ENCODE results near the gene PSG7.
"Not testable (repeated sequence)": the region's sequence is repeated elsewhere in the genome, so short reads cannot be mapped to it uniquely, and the experiment has no call there.

The PSG7 gene

DNA sequence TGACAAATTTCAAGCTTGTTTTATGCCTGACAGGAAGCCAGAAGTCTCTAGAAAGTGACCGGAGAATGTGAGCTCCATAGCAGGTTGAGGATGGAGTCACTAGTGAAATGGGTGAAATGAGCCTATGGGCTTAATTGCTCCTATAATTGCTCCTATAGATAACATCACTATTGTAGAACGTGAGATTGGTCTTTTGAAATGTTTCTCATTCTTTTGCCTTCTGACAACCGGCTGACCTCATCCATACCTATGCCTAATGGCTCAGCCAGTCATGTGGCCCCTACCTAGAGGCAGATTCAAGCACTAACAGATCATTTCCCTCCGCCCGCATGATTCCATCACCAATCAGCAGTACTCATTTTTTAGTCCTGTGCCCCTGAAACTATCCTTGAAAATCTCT lies 23.5 kb downstream of the PSG7 start:
- DNase-seq = not testable (repeated sequence)

DNA sequence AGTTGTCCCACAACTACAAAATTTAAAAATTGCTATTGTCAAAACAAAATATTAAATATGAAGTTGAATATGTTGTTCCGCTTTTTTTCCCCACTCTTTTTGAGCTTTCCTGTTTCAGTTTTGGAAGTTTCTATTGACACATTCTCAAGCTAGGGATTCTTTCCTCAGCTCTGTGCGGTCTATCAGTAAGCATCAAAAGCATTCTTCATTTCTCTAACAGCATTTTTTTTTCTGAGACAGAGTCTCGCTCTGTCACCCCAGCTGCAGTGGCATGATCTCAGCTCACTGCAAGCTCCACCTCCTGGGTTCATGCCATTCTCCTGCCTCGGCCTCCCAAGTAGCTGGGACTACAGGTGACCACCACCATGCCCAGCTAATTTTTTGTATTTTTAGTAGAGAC lies 24.1 kb downstream of the PSG7 start:
- not testable (repeated sequence) for DNase-seq

DNA sequence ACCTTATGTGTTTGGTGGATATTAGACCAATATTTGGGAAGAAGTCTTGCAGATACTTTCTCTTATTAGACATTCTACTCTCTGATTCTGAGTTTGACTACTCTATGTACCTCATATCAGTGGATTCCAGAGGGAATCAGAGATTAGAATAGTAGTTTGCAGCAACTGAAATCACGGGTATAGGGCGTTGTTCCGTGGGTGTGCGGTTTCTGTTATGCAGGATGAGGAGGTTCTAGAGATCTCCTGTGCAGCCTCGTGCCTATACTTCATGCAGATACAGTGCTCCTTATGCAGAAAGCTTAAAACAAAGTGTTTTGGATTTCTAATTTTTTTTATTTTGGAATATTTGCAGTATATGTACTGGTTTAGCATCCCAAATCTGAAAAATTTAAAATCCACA lies 25.3 kb downstream of the PSG7 start:
- not testable (repeated sequence) for DNase-seq

DNA sequence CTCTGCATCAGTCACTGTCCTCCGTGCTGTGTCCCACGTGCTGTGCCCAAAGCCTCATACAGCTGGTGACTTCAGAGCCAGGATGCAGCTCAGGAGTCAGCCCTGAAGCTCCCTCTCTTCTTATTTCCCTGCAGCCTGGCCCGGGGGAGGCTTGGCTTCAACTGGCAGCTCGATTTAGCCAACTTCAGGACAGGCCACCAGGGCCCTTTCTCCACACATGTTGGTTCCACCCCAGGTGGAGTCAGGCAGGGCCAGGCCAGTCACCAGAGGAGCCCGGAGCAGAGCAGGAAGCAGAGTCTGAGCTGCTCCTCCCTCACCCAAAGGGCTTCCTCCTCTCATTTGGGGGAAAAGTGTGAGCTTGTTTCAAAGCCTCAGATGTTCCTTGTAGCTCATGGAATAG lies 30.8 kb downstream of the PSG7 start:
- not testable (repeated sequence) for DNase-seq

DNA sequence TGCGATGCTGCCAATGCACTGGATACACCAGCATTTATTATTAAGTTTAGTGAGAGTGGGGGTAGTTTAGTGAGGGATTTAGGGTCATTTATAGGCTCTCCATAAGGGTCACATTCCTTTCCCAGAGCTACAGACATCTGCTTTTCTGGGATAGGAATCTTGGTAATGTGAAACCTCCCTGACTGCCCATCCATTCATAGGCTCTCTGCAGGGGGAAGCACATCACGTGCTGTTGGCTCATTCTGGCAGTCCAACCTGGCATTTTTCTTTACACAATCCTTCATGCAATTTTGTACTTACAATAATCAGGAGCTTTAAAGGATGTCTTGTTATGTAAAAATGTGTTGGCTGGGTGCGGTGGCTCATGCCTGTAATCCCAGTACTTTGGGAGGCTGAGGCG lies 36.4 kb downstream of the PSG7 start:
- not testable (repeated sequence) for DNase-seq

DNA sequence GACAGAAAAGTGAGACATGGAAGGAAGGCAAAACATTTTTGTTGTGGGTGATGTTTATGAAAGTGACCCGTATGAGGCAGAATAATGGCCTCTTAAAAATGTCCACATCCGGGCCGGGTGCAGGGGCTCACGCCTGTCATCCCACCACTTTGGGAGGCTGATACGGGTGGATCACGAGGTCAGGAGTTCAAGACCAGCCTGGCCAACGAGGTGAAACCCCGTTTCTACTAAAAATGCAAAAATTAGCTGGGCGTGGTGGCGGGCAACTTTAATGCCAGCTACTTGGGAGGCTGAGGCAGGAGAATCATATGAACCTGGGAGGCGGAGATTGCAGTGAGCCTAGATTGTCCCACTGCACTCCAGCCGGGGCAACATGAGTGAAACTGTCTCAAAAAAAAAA lies 37.3 kb downstream of the PSG7 start:
- not testable (repeated sequence) for DNase-seq

DNA sequence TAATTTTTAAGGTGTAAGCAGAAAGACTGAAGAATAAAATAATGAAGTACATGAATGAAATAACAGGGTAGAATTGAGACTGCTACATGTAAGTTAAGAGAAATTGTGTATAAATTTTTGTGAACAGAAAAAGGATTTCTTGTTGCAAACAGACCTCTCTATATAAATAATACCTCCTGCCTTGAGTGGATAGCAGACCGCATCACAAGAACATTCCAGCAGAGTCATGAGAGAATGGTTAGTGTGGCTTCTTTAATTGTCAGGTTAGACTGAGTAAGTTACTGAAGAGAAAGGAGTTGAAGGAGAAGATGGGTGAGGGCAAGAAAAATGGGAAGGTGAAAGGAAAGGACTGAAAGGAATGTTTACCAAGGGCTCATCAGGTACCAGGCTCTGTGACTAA lies 37.9 kb downstream of the PSG7 start:
- DNase-seq = not testable (repeated sequence)

DNA sequence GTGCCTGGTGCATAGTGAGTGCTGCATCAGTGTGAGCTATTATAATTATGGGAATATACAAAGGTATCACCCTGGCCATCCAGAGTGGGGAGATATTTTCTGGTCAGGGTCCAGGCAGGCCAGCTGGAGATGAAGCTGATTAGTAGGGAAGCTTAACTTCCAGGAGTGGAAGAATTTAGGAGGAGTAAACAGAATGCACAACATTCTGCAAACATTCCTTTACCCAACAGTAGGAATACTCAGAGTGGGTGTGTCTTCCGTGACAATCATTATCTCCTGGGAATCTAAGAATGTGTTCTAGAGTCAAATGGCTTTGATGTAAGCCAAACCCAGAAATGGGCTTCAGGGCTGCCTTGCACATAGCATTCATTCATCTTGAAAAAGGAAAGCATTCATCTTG lies 38.4 kb downstream of the PSG7 start:
- DNase-seq = not testable (repeated sequence)

DNA sequence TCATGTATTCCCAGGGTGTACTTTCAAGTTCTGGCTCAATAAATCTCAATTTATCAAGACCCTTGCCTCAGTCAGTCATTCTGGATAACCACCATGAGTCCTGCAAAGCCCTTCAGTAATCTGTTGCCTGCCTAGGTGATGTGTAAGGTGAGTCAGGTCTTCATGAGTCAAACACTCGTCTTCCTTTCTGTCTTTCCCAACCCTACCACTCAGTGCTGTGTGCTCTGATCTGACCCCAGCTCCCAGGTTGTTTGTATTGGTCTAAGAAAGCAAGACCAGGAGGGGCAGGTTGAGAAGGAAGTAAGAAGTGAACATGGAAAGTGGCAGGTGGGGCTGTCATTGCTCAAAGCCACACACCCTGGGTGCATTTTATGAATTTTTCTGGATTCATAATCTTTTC lies 39.3 kb downstream of the PSG7 start:
- not testable (repeated sequence) for DNase-seq

DNA sequence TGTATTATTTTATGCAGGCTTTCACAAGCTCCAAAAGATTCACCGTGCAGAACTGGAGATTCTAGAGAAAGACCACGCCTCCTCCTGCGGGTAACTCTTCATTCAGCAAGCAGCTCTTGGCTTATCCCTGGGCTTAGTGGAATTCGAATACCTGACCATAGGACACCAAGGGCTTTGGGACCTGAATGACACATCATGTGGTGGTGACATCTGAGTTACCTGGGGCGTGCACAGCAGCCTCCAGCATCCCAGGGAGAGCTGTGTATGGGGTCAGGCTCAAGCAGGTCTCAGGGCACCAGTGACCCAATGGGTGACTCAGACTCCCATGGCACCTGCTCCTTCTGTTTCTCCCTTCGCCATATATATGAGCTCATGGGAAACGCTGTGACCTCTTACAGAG lies 46.6 kb downstream of the PSG7 start:
- DNase-seq = not testable (repeated sequence)

DNA sequence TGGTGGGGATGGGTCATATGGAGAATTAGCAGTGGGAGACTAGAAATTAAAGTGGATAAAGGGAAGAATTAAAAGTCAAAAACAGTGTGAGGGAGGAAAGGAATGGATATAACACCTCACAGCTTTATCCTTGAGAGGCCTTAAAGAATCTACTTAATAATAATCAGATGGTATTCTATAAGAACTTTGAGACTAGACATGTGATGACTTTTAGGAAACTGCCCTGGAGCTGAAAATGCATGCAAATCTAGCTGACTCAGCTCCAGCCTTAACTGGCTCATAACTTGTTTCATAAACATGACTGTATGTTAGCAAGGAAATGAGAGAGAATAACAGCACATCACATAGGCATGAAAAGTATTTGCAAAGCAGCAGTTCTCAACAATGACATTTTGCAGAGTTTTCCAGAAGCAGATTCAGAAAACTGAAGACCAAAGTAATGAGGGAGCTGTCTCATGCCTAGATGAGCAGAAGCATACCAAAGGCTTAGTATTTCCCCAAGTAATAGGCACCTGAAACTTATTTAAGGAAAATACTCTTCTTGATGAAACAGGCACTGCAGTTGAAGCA lies 49.0 kb downstream of the PSG7 start:
- DNase-seq = not testable (repeated sequence)

DNA sequence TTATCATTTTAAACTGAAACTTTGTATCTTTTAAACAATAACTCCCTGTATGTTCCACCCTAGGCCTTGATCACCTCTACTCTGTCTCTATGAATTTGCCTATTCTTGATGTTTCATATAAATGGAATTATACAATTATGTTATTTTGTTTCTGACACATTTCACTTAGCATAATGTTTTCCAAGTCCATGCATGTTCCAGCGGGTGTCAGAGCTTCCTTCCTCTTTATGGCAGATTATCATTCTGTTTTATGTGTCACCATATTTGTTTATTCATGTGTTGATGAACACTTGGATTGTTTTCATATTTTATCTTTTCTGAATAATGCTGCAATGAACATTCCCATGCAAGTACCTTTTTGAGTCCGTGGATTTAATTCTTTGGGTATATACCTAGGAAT lies 54.3 kb downstream of the PSG7 start:
- DNase-seq = not testable (repeated sequence)

DNA sequence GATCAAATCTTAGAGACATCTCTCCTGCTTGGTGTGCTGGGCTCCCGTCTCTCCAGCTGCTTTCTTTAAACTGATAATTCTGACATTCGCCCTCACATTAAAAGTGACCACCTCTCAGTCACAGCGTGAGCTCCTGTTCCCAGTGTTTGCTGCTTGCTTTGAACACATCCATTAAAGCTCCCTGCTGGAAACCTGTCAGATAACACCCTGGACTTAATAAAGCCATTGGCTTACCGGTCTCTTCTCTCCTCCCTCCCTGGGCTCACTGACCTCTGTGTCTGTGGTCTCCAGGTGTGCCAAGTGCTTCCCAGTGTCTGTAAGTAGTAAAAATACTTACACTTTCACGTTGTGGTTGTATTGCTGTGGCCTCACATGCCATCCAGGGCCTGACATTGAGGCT lies 55.0 kb downstream of the PSG7 start:
- not testable (repeated sequence) for DNase-seq

DNA sequence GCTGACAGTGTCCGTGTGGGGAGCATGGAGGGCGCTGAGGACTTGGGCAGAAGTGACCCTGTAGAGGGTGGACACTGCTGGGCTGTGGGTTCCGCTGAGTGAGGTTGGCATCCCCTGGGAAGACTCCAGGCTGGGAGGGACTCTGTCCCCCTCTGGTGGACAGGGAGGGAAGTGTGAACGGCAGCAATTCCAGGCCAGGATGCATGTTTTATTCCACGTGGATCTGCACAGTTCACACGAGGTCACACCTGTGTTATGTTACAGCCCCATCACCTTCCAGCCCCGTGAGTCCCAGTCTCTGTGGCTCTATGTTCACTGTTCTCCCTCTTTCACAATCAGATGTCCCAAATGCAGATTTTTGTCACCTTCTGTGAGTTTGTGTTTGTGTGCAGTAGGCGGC lies 55.7 kb downstream of the PSG7 start:
- DNase-seq = not testable (repeated sequence)

DNA sequence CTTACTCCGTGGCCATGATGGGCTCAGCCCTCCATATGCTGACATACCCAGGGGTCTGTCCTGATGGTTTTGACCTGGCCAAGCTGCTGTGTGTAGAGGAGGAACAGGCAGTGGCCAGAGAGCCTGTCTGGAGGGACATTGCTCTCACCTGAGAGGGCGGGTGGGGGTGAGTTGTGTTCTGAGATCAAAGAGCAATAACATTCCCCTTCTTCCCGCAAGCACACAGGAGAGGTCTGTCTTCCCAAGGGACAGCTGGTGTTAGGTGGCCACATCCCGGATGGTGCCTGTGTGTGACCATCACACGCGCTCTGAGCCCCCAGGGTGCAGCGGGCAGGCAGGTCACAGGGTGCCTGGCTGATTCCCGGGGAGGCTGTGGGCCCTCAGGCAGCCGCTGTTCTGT lies 56.4 kb downstream of the PSG7 start:
- not testable (repeated sequence) for DNase-seq

DNA sequence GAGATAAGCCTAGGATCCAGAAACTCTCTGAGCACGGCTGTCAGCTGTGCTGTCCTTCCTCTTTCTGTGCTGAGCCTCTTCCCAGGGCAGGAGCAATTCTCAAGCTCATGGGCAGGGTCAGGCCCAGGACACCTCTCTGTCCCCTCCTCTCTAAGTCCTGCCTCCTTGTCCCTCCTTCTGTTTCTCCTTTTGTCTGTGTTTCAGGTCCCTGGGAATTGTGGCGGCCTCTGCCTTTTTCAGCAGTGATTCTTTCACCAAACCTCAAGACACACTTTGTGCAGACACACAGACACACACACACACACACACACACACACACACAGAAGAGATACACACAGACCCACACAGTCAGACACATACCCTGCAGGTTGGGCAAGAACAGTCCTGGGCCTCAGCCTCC lies 57.4 kb downstream of the PSG7 start, which contains the start of gene PSG1:
TSS of gene PSG1 (minus strand) at position 101 of the 400 bp plus-strand sequence. CDS start 132 bp downstream, outside the sequence.
- DNase-seq = no peak

DNA sequence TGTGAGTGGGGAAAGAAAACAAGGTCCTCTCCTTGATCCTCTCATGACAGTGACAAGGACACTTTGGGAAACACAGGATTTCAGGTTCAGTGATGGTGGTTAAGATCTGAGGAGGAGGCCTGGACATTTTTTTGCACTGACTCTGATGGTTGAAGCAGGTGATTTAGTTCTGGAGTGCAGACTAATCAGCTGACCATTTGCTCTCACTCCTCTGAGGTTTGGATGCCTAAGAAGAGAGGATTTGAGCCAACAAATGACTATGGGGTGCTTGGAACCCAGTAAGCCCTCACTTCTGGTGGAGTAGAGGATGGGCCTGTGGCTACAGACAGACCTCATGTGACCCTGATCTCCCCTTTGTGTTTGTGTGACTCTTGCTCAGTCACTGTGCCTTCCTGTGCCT lies 60.4 kb downstream of the PSG7 start:
- DNase-seq = not testable (repeated sequence)

DNA sequence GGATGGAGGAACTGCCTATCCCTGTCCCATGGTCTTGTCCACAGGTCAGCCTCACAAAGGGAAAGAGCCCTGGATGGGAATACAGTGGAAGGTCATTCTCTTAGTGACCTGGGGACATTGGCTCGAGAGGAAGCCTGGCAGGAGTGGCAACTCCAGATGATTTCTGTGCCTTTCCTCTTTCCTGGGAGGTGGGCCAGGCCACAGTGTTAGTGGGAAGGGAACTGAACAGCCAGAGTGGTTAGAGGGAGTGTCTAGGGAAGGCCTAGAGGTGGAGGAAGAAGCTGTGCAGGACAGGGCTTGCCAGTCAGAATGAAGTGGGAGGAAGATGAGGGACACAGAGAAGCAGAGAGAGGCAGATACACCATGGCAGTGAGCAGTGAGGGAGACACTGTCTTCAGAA lies 61.1 kb downstream of the PSG7 start:
- not testable (repeated sequence) for DNase-seq

DNA sequence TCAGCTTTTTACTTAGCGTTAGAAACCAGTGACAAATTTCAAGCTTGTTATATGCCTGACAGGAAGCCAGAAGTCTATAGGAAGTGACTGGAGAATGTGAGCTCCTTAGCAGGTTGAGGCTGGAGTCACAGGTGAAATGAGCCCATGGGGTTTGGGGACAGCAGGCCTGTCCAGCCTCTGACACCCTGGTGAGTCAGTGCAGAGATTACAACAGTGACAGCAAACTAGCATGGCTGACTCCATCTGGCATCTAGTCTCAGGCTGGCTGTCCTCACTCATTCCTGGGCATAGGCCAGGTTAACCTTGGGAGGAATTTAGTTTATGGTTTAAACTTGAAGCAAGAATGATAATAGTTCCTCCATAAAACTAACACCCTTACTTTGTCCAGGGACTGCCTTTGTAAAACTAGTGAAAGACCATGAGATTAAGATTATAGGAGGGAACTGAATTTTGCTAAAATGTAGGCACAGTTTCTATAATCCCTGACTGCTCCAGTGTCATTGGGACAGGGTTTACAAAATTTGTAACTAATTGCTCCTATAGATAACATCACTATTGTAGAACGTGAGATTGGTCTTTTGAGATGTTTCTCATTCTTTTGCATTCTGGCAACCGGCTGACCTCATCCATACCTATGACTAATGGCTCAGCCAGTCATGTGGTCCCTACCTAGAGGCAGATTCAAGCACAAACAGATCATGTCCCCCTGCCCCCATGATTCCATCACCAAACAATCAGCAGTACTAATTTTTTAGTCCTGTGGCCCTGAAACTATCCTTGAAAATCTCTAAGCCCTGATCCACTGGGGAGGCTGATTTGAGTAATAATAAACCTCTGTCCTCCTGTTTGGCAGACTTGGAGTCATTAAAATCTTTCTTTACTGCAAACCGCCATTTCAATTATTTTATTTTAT lies 61.9 kb downstream of the PSG7 start:
- not testable (repeated sequence) for DNase-seq

DNA sequence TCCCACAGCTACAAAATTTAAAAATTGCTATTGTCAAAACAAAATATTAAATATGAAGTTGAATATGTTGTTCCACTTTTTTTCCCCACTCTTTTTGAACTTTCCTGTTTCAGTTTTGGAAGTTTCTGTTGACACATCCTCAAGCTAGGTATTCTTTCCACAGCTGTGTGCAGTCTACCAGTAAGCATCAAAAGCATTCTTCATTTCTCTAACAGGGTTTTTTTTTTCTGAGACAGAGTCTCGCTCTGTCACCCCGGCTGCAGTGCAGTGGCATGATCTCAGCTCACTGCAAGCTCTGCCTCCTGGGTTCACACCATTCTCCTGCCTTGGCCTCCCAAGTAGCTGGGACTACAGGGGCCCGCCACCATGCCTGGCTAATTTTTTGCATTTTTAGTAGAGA lies 62.9 kb downstream of the PSG7 start:
- DNase-seq = not testable (repeated sequence)
